Coronary artery (tissue), 2 donors: Measurements from ENCODE around the gene ERMP1.

ENCODE experiments used
- DNase-seq: peaks from one replicate; pipeline ENCODE4 v3.0.0-alpha.2; 2017; ENCODE audit warnings: low spot score
- H3K27ac ChIP-seq, 2 donors: fragments of 200-600 bp; sonication (generic); one replicate each; pipeline ENCODE4 v1.5.1; 2016 to 2019
- H3K4me3 ChIP-seq: fragments of 200-600 bp; sonication (generic); 2 replicates; pipeline ENCODE4 v1.5.1; 2016; ENCODE audit warnings: mild to moderate bottlenecking, moderate library complexity
- CTCF ChIP-seq: fragments of 200-600 bp; sonication (generic); IDR thresholded peaks from one replicate; pipeline ENCODE4 v1.5.1; 2019; ENCODE audit warnings: antibody characterized with exemption

ERMP1 gene

DNA sequence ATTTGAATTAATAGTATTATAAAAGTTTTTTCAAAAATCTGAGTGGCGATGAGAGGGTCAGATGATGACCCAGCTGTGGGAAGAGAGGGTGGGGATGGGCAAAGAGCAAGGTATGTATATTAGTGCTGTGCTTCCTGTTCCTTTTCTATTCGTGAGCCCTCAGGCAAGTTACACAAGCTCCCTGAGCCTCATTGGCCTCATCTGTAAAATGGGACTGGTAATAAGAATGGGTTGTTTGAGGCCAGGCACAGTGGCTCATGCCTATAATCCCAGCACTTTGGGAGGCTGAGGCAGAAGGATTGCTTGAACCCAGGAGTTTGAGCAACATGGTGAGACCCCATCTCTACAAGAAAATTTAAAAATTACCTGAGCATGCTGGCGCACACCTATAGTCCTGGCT, 33.8 kb upstream of the ERMP1 start:
- Histone ChIP-seq H3K4me3 (no peak overlapping the region), H3K27ac (no peak overlapping the region)
- TF ChIP-seq CTCF: no peak
- no peak for DNase-seq

- no peak for DNase-seq
- Histone ChIP-seq H3K27ac (no peak overlapping the region), H3K4me3 (no peak overlapping the region)
- no peak for TF ChIP-seq CTCF
These were observed 33.4 kb upstream of the ERMP1 start for GRCh38 chr9:5866272-5866671.

- Histone ChIP-seq H3K27ac (no peak overlapping the region), H3K4me3 (no peak overlapping the region)
- TF ChIP-seq CTCF: no peak
- no peak for DNase-seq
These were observed 31.5 kb upstream of the ERMP1 start for GRCh38 chr9:5864446-5864845.

DNA sequence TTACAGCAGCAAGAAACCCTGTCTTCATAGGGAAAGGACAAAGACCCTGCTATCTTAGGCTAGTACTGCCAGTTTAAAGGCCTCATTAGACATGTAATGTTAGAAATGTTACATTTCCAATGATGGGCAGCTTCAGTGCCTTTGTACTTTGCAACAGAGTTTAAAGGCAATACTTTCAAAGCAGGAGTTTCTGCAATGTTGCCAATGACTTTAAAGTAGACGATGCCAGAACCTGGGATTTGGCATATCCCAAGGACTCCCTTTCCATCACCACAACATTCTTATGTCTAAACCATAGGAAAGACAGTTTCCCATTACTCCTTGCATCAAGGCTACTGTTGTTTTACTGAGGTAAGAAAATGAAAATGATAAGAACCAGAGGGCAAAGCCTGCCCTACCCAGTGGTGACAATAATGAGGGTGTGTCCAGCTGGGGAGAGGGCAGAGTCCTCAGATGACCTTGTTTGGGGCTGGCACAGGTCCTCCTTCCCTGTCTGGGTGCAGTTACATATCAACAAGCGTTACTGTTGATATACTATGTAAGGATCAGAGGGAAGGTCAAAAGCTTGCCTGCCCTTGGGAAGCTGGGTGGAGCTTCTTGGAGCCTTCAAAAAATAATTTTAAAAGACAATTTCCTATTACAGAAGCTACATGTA, 30.3 kb upstream of the ERMP1 start:
- Histone ChIP-seq H3K27ac (no peak overlapping the region), H3K4me3 (no peak overlapping the region)
- TF ChIP-seq CTCF: no peak
- no peak for DNase-seq

GRCh38 chr9:5858833-5859232, 25.9 kb upstream of the ERMP1 start:
- Histone ChIP-seq H3K27ac (no peak overlapping the region), H3K4me3 (no peak overlapping the region)
- TF ChIP-seq CTCF: no peak
- DNase-seq: no peak

DNA sequence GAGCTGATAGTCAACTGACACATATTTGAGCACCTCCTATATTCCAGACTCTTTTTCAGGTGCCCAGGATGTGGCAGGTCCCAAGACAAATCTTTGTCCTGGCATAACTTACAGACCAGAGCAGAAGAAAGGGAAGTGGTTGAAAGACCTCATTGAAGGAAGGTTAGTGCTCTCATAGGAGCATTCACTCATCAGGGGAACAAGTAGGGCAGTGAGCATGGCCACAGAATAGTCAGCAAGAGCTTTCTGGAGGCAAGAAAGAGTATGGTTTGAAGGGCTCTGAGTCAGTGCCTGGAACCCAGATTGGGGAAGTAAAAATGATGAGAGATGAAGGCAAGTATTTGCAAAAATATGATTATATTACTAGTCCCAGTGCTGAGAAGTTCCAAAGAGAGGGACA, 25.0 kb upstream of the ERMP1 start:
- DNase-seq: no peak
- Histone ChIP-seq H3K4me3 (no peak overlapping the region), H3K27ac (no peak overlapping the region)
- no peak for TF ChIP-seq CTCF

- DNase-seq: no peak
- TF ChIP-seq CTCF: no peak
- Histone ChIP-seq H3K4me3 (no peak overlapping the region), H3K27ac (no peak overlapping the region)
These were observed 21.3 kb upstream of the ERMP1 start for GRCh38 chr9:5854063-5854790.
